ENCODE results near the gene FAF2.
"Not testable (repeated sequence)": the region's sequence is repeated elsewhere in the genome, so short reads cannot be mapped to it uniquely, and the experiment has no call there.

FAF2 gene

DNA sequence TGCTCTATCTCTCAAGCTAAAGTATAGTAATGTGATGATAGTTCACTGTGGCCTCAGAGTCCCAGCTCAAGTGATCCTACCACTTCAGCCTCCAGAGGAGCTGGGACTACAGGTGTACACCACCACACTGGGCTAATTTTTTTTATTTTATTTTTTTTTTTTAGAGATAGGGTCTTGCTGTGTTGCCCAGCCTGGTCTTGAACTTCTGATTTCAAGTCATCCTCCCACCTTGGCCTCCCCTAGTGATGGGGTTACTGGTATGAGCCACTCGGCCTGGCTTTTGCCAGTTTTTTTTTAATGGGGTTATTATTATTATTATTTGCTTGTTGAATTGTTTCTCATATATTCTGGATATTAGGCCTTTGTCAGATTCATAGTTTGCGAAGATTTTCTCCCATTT is 13.2 kb downstream of the FAF2 start:
- no peak for DNase-seq

- no peak for DNase-seq
Observed at GRCh38 chr5:176463113-176463764, 15.1 kb downstream of the FAF2 start.

DNA sequence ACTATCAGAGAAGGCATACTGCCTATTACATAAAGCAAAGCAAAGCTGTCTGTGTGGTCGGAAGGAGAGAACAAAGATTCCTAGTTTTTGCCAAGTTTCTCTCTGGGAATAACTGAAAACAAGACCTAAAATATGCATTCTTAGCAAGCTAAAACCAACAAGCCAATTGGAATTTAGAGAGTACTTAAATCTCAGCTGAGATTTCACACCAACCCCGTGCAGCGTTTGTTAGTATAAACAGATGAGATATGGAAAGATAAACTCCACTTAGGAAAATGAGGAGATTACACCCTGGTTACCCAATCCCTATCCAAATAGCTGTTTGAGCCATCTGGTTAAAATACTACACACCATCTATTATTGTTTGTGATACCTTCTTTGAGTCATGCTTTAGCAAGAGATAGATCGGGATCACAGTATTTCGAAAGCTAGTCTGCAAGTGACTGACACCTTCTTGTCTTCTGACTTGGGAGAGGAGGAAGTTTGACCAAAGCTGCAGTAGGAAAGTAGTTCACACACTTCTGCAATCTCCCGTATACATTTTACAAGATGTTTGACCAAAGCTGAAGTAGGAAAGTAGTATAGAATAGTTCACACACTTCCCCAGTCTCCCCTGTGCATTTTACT is 18.2 kb downstream of the FAF2 start:
- DNase-seq: peak; percentile 28

- no peak for DNase-seq
Observed at GRCh38 chr5:176469296-176469695, 21.1 kb downstream of the FAF2 start.

DNA sequence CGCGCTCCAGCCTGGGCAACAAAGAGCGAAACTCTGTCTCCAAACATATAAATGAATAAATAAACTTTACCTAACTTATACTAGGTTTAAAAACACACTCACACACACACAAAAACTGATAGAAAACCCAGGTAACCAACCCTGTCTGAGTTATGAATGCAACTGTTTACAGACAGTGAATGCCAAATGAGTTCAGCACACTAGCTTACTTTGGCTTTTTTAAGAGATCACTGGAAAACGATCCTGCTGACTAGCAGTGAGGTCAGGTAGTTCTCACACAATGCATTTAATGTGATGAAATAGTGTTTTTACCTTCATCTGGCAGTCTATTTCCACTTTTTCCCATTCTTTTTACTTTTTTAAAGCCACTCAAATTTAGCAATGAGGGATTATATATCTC is 22.4 kb downstream of the FAF2 start:
- no peak for DNase-seq

DNA sequence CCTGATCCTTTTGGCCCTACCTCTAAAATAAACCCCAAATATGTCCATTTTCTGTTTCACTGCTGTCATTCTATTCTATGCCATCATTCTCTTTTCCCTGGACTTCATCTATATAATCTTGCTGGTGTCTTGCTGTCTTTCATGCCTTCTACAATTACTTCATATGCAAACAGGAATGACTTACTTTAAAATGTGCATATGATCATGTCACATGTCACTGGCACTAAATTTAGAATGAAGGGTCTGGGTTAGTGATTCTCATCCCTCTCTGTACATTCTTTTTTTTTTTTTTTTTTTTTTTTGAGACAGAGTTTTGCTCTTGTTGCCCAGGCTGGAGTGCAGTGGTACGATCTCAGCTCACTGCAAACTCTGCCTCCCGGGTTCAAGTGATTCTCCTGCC is 22.9 kb downstream of the FAF2 start:
- DNase-seq: no peak

GRCh38 chr5:176473335-176474006 is 25.3 kb downstream of the FAF2 start:
- DNase-seq: no peak

- DNase-seq: no peak
Observed at GRCh38 chr5:176474476-176474875, 26.3 kb downstream of the FAF2 start.

GRCh38 chr5:176481711-176482110 is 33.5 kb downstream of the FAF2 start:
- DNase-seq: no peak

GRCh38 chr5:176485176-176485575 is 37.0 kb downstream of the FAF2 start:
- DNase-seq: no peak

DNA sequence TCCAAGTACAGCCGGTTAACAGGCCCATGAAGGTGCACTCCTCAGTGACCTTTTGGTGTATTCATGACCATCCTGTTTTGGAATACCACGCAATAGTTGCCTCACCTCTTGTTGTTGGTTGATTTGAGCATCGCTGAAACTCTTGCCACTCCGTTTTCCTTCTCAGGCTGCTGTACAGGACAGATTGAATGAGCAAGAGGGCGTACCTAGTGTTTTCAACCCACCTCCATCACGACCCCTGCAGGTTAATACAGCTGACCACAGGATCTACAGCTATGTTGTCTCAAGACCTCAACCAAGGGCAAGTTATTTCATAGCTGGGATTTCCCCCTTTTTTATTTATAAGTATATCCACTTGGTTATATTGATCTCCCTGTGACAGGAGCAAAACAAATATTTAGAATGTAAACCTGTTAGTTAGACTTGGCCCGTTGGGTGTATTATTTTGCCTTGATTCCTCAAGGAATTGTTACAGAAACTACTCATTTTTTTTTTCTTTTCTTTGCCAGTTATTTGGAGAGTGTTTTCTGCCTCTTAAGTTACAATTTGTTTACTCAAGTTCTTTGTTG is 38.1 kb downstream of the FAF2 start:
- DNase-seq: no peak

GRCh38 chr5:176487160-176487559 is 39.0 kb downstream of the FAF2 start:
- not testable (repeated sequence) for DNase-seq

GRCh38 chr5:176489077-176489476 is 40.9 kb downstream of the FAF2 start:
- no peak for DNase-seq

DNA sequence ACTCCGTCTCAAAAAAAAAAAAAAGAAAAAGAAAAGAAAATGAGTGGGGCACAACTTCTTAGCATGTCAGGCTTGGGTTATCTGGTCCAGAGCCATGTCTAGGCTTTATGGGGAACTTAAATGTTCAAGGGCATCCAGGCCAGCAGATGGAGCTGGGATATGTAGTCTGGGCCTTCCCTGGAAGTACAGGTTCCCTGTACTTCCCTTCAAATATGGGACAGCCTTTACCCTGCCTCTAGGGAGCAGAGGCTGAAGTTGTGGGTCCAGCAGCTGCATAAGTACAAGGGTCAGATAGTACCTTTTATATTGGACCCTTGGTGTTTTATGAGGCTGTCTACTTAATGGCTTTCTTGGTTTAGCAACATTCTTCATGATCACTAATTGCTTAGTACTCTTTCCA is 42.1 kb downstream of the FAF2 start:
- no peak for DNase-seq

GRCh38 chr5:176491101-176491502 is 42.9 kb downstream of the FAF2 start:
- DNase-seq: no peak

GRCh38 chr5:176491901-176492300 is 43.7 kb downstream of the FAF2 start:
- no peak for DNase-seq

DNA sequence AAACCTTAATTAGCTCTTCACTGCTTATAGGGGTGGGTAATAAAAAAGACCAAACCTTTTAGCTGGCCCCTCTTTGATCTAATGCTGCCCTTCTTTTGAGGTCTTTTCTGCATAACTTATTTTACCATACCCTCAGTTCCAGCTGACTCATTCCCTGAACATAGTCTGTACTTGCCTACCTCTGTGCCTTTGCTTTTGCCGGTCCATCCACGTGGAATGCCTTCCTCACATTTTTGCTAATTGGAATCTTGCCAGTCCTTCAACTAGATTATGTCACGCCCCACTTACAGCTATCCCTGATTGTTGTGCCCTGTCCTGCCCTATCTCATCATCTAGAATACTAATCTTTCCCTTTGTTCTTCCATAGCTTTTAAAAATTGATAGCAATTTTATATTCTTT is 44.2 kb downstream of the FAF2 start:
- DNase-seq: peak; percentile 41

DNA sequence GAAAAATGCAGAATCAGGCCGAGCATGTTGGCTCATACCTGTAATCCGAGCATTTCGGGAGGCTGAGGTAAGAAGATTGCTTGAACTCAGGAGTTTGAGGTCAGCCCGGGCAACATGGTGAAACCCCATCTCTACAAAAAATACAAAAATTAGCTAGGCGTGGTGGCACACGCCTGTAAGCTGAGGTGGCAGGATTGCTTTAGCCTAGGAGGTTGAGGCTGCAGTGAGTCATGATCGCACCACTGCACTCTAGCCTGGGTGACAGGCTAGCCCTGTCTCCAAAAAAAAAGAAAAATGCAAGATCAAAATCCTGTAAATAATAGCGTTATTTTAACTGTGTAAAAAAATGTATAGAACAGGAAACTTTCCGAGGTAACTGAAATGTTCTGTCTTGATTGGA is 49.7 kb downstream of the FAF2 start:
- DNase-seq: peak; percentile 38

DNA sequence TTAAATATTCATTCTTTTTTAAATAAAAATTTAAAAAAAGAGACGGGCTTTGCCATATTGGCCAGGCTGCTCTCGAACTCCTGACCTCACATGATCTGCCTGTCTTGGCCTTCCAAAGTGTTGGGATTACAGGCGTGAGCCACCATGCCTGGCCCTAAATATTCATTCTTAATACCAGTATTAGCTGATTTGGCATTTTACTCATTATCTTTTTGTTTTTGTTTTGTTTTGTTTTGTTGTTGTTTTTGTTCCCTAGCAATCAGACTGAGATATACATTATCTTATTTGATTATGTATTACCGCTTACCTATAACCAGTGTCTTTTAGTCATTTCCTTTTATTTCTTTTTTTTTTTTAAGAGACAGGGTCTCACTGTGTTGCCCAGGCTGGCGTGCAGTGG is 51.1 kb downstream of the FAF2 start:
- no peak for DNase-seq

GRCh38 chr5:176500511-176500910 is 52.3 kb downstream of the FAF2 start:
- no peak for DNase-seq

DNA sequence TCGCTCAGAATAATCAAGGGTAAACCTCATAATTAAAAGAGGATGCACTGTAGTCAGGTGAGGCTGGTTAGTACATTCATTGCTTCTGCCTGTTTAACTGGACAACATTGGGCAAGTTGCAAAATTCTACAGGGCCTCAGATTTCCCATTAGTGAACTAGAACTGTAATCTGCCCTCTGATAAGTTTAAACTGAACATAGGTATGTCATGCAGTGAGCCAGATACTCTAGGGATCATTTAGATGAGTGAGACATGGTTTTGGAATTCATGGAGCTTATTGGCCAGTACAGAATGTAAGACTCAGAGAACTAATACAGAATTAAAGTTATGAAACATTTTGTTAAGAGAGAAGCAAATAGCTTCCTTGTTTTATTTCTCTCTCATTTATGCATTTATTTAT is 53.1 kb downstream of the FAF2 start:
- peak; percentile 51 for DNase-seq

- no peak for DNase-seq
Observed at GRCh38 chr5:176503496-176503895, 55.3 kb downstream of the FAF2 start.

- no peak for DNase-seq
Observed at GRCh38 chr5:176507911-176508310, 59.7 kb downstream of the FAF2 start.

- DNase-seq: no peak
Observed at GRCh38 chr5:176508603-176509002, 60.4 kb downstream of the FAF2 start.
